ENCODE data around the gene CSNK1G1.
A peak's percentile ranks its signal among the peaks of the same experiment; 100 is the strongest.

Gene CSNK1G1

GRCh38 chr15:64355944-64356709, at the start of gene CSNK1G1:
Gene CSNK1G1 (minus strand): TSS chr15:64356173. CDS start chr15:64300499, 55,674 bp downstream.
- peak within 1 kb of the TSS; percentile 77 for H3K4me2 ChIP-seq (ENCODE audit: low read length)
- no peaks in the 10 kb centered on the region for H4K20me1 ChIP-seq (ENCODE audit: control insufficient read depth, insufficient read depth, low read depth, low read length)
- H3K4me3 ChIP-seq (ENCODE audit: low read length), result peak within 1 kb of the TSS; percentile 90
- no peaks in the 10 kb centered on the region for H3K9me3 ChIP-seq (ENCODE audit: control insufficient read depth, insufficient read depth, low read length)
- peak within 1 kb of the TSS; percentile 33 for H3K27ac ChIP-seq (ENCODE audit: low read depth, low read length)
- peaks cover 8% of the 10 kb centered on the region; the same call in 1 of the 2 replicates for H3K36me3 ChIP-seq (ENCODE audit: control insufficient read depth, low read length)
- H3K9me2 ChIP-seq (replicated peaks; ENCODE audit: control insufficient read depth, low read length), result no peaks in the 10 kb centered on the region
- peaks cover 16% of the 10 kb centered on the region for H3K4me1 ChIP-seq (ENCODE audit: control insufficient read depth, low read length)
- peaks cover 34% of the 10 kb centered on the region for H3F3A ChIP-seq (ENCODE audit: control insufficient read depth, insufficient read depth)
- TF ChIP-seq EZH2phosphoT487 (IDR thresholded peaks at IDR 0.05; ENCODE audit: borderline replicate concordance, low read length), result no peak
- no peak for TF ChIP-seq CTCF (IDR thresholded peaks at IDR 0.05; ENCODE audit: low read depth, low read length, poor library complexity, severe bottlenecking)
- H3K27me3 ChIP-seq (ENCODE audit: control insufficient read depth, low read length), result no peaks in the 10 kb centered on the region
- H3K79me2 ChIP-seq (ENCODE audit: control insufficient read depth, low read length), result peaks cover 32% of the 10 kb centered on the region

DNA sequence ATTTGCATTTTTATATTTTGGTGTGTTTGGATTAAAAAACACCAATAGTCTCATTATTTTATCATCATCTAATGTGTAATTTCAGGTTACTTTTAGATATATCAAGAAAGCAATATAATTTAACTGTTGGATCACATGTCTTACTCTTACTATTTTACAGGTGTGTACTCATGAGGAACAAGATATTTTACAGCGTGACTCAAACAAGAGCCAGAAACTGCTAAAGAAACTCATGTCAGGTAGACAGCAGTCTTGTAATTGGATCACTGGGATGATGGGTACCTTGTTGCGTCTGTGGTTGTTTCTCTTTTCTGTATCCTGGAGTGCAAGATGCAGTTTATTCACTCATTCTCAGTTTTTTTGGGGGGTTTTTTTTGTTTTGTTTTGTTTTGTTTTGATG, 44.6 kb upstream of the CSNK1G1 start:
- H3K79me2 ChIP-seq (ENCODE audit: control insufficient read depth, low read length), result no peaks in the 10 kb centered on the region
- H3K36me3 ChIP-seq (ENCODE audit: control insufficient read depth, low read length), result peaks cover 13% of the 10 kb centered on the region
- no peak overlapping the region for H3K4me2 ChIP-seq (ENCODE audit: low read length)
- H3F3A ChIP-seq (ENCODE audit: control insufficient read depth, insufficient read depth), result 0 out of 2 replicates have a peak, but pooled peaks cover 3% of the 10 kb centered on the region
- no peak overlapping the region for H3K4me3 ChIP-seq (ENCODE audit: low read length)
- H3K27me3 ChIP-seq (ENCODE audit: control insufficient read depth, low read length), result no peaks in the 10 kb centered on the region
- H3K9me3 ChIP-seq (ENCODE audit: control insufficient read depth, insufficient read depth, low read length), result no peaks in the 10 kb centered on the region
- TF ChIP-seq EZH2phosphoT487 (IDR thresholded peaks at IDR 0.05; ENCODE audit: borderline replicate concordance, low read length) (no peak), CTCF (IDR thresholded peaks at IDR 0.05; ENCODE audit: low read depth, low read length, poor library complexity, severe bottlenecking) (no peak)
- H4K20me1 ChIP-seq (ENCODE audit: control insufficient read depth, insufficient read depth, low read depth, low read length), result no peaks in the 10 kb centered on the region
- H3K9me2 ChIP-seq (replicated peaks; ENCODE audit: control insufficient read depth, low read length), result no peaks in the 10 kb centered on the region
- no peak overlapping the region for H3K27ac ChIP-seq (ENCODE audit: low read depth, low read length)
- H3K4me1 ChIP-seq (ENCODE audit: control insufficient read depth, low read length), result no peaks in the 10 kb centered on the region

- H3K36me3 ChIP-seq (ENCODE audit: control insufficient read depth, low read length), result peaks cover 20% of the 10 kb centered on the region
- H3K4me2 ChIP-seq (ENCODE audit: low read length), result no peak overlapping the region
- no peaks in the 10 kb centered on the region for H4K20me1 ChIP-seq (ENCODE audit: control insufficient read depth, insufficient read depth, low read depth, low read length)
- no peaks in the 10 kb centered on the region for H3K9me3 ChIP-seq (ENCODE audit: control insufficient read depth, insufficient read depth, low read length)
- H3K27ac ChIP-seq (ENCODE audit: low read depth, low read length), result no peak overlapping the region
- no peak for TF ChIP-seq CTCF (IDR thresholded peaks at IDR 0.05; ENCODE audit: low read depth, low read length, poor library complexity, severe bottlenecking)
- no peak for TF ChIP-seq EZH2phosphoT487 (IDR thresholded peaks at IDR 0.05; ENCODE audit: borderline replicate concordance, low read length)
- no peaks in the 10 kb centered on the region for H3K27me3 ChIP-seq (ENCODE audit: control insufficient read depth, low read length)
- H3F3A ChIP-seq (ENCODE audit: control insufficient read depth, insufficient read depth), result 0 out of 2 replicates have a peak, but pooled peaks cover 3% of the 10 kb centered on the region
- no peaks in the 10 kb centered on the region for H3K4me1 ChIP-seq (ENCODE audit: control insufficient read depth, low read length)
- no peaks in the 10 kb centered on the region for H3K79me2 ChIP-seq (ENCODE audit: control insufficient read depth, low read length)
- H3K4me3 ChIP-seq (ENCODE audit: low read length), result no peak overlapping the region
- no peaks in the 10 kb centered on the region for H3K9me2 ChIP-seq (replicated peaks; ENCODE audit: control insufficient read depth, low read length)
Measured at GRCh38 chr15:64398575-64398974, 42.6 kb upstream of the CSNK1G1 start.
